C4-2B (cell line): Measurements from ENCODE around the gene ZDHHC8.
A peak's percentile ranks its signal among the peaks of the same experiment; 100 is the strongest.

Source experiments
- H3K27ac ChIP-seq: fragments of 450-650 bp; 2 replicates; pipeline ENCODE4 v1.5.1; 2017
- CTCF ChIP-seq: fragments of 450-650 bp; conservative IDR thresholded peaks from 2 replicates; pipeline ENCODE4 v1.5.1; 2017; ENCODE audit warnings: mild to moderate bottlenecking
- ZFX ChIP-seq: fragments of 450-650 bp; IDR thresholded peaks from 2 replicates; pipeline ENCODE4 v1.6.1; 2017

ZDHHC8 gene

GRCh38 chr22:20187777-20188566 lies 56.4 kb downstream of the ZDHHC8 start:
- TF ChIP-seq ZFX (no peak), CTCF (no peak)
- no peak overlapping the region for H3K27ac ChIP-seq

- no peak for TF ChIP-seq ZFX
- no peak for TF ChIP-seq CTCF
- no peak overlapping the region for H3K27ac ChIP-seq
Observed at GRCh38 chr22:20188567-20188877, 56.9 kb downstream of the ZDHHC8 start.

GRCh38 chr22:20191000-20191515 lies 59.5 kb downstream of the ZDHHC8 start:
- no peak for TF ChIP-seq ZFX
- TF ChIP-seq CTCF, result no peak
- peak overlapping the region; percentile 13; the same call in 1 of the 2 replicates for H3K27ac ChIP-seq

- peak overlapping the region; percentile 13; the same call in 1 of the 2 replicates for H3K27ac ChIP-seq
- TF ChIP-seq CTCF (no peak), ZFX (no peak)
Observed at GRCh38 chr22:20191803-20192202, 60.2 kb downstream of the ZDHHC8 start.

- no peak for TF ChIP-seq CTCF
- no peak for TF ChIP-seq ZFX
- no peak overlapping the region; the same call in 1 of the 2 replicates for H3K27ac ChIP-seq
Observed at GRCh38 chr22:20192293-20192971, 60.8 kb downstream of the ZDHHC8 start.

- no peak for TF ChIP-seq CTCF
- no peak for TF ChIP-seq ZFX
- H3K27ac ChIP-seq, result no peak overlapping the region
Observed at GRCh38 chr22:20192972-20193760, 61.6 kb downstream of the ZDHHC8 start.
